NCI-H345 (cell line): ENCODE results near the gene SH3GL3.

Experiments
- DNase-seq: peaks from one replicate; lab custom pipeline; 2025; lab: John Stamatoyannopoulos, UW

Gene SH3GL3

DNA sequence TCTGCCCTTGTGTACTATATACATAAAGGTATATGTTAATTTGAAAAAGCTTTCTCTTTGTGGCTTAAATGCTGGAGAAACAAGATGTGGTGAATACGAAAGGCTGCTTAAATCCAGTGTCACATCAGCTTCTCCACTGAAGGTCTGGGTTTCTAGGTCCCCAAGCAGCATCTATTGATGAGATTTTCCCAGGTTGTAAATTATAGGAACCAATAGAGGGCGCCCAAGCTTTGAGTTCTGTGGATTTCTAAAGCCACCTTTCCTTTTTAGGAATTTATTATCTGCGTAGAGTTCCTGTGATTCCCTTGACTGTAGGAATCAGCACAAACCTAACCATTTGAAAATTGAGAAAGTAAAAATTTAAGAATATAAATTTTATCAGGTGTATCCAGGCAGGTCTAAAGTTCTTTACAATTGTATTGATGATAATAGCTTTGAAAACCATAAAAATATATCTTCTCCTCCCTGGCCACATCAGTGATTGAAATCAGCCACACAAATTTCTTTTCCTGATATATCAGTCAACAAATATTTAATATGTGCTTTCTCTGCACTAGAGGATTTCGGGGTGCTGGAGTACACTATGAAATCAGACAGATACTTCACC lies 118.5 kb downstream of the SH3GL3 start:
- DNase-seq = peak; percentile 11

- no peak for DNase-seq
Measured at GRCh38 chr15:83567318-83567717, 120.2 kb downstream of the SH3GL3 start.

DNA sequence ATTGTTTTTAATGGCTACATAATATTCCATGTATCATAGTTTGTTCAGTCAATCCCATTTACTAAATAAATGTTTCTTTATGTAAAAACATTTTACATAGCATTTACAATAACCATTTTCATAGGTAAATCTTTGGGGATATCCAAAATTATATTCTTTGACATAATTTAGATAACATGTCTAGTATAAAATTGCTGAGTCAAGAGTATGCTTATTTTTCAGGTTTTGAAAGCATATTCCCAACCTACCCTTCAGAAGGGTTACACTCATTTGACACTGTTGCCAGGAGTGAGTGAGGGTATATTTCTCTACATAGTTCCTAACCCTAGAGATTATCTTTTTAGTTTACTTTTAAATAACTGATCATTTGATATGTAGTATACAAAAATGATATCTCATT lies 122.2 kb downstream of the SH3GL3 start:
- no peak for DNase-seq

DNA sequence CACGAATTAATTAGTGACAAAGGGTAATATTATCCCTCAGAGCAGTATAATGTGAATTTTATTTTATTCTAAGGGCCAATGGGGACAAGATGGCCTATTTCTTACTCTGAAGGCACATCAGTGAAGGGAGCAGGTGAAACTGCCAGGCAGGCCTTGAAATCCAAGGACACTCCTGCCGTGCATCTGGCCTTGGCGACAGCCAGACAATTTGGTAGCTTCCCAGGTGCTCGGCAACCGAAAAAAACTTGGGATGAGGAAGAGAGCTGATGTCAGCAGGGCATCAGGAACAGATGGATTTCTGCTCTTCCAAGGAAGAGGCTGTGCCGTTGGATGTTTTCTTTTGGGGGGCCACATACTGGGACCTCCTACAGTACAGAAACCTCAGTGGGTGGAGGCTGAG lies 123.6 kb downstream of the SH3GL3 start:
- no peak for DNase-seq

GRCh38 chr15:83571820-83572707 lies 124.9 kb downstream of the SH3GL3 start:
- no peak for DNase-seq

- DNase-seq = no peak
Measured at GRCh38 chr15:83574345-83574744, 127.2 kb downstream of the SH3GL3 start.

DNA sequence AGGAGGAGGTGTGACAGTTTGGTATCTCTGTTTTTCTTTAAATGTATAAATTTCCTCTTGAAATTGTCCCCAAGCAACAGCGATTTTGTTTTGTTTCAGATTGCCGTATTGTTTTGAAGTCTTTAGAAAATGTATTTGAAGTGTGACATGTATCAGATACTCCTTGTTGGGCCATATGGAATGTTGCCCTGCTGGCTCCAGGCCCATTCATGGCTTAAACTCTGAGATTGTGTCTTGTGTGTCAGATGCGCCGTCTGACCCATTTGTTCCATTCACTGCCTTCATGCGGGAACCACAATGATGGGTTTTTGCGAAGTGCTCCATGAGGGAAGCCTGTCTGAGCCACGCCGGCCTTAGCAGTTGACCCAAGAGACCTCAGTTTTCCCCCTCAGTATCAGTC lies 131.6 kb downstream of the SH3GL3 start:
- no peak for DNase-seq

DNA sequence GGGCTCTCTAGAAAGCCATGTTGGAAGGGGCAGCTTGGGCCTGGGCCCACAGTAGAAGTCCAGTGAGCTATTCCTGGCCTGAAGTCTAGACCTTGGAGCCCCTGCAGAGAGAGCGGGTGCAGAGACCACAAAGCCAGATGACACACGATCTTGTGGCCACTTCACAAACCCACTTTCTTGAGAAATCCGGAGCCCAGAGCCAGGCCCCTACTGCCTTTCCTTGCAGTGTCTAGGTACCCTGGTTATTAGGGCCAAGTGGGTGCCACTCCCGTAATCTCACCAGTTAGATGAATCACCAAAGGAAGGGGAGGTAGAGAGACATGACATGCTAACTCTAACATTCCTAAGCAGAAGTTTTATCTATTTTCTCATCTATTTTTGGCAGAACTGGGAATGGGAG lies 134.2 kb downstream of the SH3GL3 start:
- DNase-seq = no peak

DNA sequence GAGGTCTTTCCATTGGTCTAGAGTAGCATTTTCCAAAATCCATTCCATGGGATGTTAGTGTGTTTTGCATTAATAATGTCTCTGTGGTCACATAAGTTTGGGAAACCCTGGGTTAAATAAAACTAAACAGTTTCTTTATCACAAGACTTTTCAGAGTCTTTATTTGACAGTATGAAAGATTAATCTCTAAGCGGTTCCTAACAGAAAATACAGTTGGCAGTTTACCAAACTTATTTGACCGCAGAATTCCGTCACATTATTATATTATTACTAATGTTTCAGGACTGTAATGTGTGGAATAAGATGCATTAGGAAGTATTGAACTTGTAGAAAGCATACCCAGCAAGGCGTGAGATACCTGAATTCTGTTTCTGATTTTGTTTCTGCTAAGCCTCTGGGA lies 135.2 kb downstream of the SH3GL3 start:
- DNase-seq = no peak

DNA sequence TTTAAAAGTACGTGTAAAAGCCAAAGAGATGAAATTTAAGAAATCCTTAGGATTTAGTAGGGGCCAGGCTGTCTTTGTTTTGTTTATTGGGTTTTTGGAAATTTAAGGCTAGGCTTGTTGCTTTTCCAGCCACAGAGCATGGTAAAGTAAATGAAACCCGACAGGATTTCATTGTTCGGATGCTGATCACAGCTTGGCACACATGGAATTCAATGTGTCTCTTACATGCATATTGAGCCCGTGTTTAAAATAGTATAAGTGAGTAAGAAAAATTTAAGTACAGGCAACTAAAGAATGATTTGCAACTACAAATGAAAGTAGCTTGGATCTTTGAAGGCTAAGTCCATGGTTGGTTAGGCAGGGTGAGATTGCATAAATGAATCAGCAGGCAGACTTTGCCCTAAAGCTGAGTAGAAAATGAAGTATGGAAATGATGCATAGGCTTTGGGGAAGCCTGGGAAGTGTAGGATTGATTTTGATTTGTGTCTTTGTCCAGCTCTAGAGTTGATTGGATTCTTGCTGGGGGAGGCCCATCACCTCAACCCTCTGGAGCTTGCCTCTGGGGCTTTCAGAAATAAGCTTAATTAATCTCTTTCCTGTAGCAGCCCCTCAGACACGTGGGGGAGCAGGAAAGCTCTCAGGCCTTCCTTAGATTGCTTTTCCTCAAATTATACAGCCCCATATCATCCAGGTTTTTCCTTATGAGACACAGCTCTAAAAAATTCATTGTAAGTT lies 138.6 kb downstream of the SH3GL3 start:
- DNase-seq = no peak

GRCh38 chr15:83587091-83587490 lies 139.9 kb downstream of the SH3GL3 start:
- DNase-seq = no peak

GRCh38 chr15:83588441-83588840 lies 141.3 kb downstream of the SH3GL3 start:
- DNase-seq = no peak

GRCh38 chr15:83592370-83593040 lies 145.4 kb downstream of the SH3GL3 start:
- DNase-seq = no peak

GRCh38 chr15:83595191-83595590 lies 148.1 kb downstream of the SH3GL3 start:
- DNase-seq = no peak

DNA sequence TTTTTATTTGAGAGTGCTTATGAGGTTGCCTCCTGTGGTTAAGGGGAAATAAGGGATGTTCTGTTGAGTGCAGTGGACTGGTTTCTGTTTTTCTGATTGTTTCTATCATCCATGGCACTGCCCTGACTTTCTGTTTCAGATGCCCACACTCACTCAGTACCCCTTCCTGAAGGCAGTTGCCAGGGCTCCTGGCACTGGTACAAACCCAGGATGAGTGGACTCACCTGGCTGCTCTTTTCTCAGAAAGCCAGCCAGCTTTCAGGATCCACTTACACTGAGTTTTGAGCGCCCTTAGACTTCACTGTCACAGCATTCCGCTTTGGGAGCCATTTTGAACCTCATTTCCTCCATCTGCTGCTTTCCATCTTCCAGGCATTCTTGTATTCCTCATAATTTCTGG lies 150.9 kb downstream of the SH3GL3 start:
- DNase-seq = no peak

DNA sequence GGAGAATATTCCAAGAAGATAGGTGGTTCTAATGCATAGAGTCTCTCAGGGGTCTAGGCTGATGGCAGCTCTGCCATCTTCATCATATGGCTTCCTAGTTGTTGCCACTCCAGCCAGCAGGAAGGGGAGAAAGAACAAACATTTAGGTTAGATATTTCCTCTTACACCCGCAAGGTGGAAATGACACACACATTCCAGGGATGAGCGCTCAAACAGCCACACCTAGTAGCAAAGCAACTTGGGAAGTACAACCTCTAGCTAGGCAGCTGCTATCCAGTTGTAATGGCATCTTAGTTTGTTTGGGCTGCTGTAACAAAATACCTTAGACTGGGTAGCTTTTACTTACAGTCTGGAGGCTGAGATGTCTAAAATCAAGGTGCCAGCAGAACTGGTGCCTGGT lies 154.9 kb downstream of the SH3GL3 start:
- no peak for DNase-seq

- DNase-seq = no peak
Measured at GRCh38 chr15:83604549-83604948, 157.4 kb downstream of the SH3GL3 start.

DNA sequence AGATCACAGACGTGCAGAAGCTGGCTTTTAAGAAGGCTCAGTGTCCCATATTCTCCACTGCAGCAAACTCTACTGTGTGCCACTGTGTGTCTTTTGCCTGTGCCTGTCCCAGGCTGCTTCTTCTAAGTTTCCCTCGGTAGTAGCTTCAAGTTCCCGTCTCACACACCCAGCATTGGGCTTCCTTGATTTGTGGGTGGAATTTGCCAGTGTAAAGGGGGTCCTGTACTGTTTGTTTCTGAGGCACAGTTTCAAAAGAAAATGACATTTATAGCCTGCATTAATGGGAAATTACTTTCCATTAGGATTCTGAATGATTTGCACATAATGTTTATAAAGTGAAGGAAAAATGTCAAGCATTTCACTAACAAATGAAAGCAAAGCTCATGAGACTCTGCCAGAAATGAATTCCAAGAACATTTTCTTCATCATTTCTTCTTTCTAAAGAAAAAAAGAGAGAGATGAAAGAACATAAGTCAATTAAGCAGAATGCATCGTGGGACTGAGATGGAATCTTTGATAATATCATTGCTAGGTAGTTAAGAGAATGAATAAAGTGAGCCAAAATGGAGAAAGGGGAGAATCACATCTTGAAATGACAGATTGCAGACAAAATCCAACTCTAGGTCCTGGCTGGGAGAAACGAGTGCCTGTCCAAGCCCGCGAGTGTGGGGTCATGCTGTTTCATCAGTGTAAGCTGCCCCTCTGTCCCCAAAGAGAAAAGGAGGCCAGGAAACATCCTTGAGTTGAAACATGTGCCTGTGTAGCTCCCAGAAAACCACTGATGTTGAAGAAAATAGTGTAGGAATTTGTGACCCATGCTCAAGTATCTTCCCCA lies 158.2 kb downstream of the SH3GL3 start:
- no peak for DNase-seq

- no peak for DNase-seq
Measured at GRCh38 chr15:83610132-83610531, 163.0 kb downstream of the SH3GL3 start.

DNA sequence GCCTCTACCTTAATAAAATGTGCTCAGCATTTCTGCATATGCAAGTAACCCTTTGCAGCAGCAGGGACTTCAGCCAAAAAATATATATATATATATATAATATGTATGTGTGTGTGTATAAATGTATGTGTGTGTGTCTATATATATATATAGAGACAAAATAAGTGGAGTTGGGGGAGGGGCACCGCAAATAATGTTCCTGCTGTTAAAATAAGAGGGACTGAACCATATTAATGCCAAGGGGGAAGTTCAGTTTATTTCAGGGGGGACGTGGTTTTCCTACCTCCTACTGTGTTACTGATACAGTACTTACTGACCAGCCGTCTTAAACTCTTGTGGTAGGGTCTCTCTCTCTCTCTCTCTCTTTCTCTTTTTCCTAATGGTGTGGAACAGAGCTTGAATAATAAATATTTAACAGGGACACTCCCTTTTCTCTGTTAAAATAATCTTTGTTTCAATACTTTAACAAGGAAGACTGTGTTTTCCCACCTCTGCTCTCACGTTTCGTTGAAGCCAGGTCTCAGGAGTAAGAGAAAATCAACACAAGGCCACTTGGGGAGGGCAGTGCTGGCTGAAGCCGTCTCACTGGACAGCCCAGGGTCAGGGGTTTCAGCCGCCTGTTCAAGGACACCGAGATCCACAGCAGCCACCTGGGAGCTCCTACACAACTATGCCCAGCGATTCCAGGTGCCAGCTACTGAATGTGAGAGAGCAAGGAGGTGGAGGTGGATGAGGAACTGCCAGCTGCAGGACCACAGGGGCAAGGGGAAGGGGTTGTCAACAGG lies 164.0 kb downstream of the SH3GL3 start:
- no peak for DNase-seq

DNA sequence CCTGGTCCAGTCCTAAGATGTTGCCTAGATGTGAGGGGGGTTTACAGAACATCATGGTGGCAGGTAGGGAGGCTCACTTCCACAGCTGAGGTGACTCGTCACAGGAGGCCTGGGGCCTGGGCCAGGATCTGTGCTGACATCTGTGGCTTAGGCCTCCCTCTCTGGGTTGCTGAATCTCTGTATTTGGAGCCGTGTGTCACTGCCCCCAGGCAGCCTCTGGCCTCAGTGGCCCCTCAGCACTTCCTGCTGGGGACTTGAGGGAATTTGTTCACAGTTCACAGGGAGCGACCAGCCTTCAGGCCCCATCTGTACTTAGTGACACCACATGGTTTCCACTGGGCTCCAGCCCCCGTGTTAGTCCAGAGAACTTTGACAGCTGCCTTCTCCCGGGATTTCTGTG lies 165.1 kb downstream of the SH3GL3 start:
- no peak for DNase-seq
